ENCODE results near the gene MEX3A. TPM values are rescaled to one million over a fixed set of nuclear protein-coding genes. Genes with fewer than 3 reads are reported as not detected.

Gene MEX3A, protein sequence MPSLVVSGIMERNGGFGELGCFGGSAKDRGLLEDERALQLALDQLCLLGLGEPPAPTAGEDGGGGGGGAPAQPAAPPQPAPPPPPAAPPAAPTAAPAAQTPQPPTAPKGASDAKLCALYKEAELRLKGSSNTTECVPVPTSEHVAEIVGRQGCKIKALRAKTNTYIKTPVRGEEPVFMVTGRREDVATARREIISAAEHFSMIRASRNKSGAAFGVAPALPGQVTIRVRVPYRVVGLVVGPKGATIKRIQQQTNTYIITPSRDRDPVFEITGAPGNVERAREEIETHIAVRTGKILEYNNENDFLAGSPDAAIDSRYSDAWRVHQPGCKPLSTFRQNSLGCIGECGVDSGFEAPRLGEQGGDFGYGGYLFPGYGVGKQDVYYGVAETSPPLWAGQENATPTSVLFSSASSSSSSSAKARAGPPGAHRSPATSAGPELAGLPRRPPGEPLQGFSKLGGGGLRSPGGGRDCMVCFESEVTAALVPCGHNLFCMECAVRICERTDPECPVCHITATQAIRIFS
- total RNA-seq (1 to 10 TPM; 2.4 to 3.0 TPM), polyA plus RNA-seq (ENCODE audit: insufficient read depth, low read depth, low replicate concordance) (0.87 TPM)
- long read RNA-seq, donor 1, full-length matches to known transcripts = 23 of 23 reads
- long read RNA-seq, donor 1, partial matches to known transcripts = 0 of 23 reads
- long read RNA-seq, donor 1, other reads (novel, unspliced or antisense) = 0 of 23 reads
- long read RNA-seq, donor 2, full-length matches to known transcripts = 15 of 15 reads
- long read RNA-seq, donor 2, partial matches to known transcripts = 0 of 15 reads
- long read RNA-seq, donor 2, other reads (novel, unspliced or antisense) = 0 of 15 reads

DNA sequence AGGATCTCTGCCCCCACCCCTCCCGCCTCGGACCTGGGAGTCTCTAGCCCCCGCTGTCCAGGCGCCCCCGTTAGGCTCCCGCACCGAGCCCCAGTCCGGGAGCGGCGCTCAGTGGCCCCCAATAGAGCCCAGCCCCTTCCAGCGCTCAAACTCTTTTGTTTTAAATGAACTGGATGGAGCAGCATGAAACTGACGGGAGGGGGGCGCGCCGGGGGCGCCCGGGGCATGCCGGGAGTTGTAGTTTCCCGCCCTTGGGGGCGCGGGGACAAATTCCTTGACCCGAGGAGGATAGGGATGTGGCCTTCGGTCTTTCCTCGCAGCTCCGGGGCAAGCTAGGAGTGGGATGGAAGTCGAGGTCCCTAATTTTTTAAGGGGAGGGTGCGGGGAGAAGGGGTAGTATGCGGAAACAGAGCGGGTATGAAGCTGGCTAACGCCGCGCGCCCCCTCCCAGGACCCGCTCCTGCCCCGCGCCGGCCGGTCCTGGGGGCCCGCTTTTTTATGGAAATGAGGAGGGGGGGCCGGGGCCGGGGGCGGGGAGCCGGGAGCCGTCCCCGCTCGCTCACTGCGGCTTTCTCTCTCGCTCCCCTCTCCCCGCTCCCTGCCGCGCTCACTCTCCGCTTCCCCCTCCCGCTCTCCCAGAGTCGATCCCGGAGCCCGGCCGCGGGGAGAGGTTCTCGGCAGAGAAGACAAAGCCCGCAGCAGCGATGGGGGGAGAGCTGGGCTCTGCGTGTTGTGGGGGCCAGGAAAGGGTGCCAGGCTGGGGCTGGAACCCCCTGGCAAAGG, at the start of gene MEX3A:
MEX3A (minus strand) TSS at position 157 of the 783 bp plus-strand sequence. CDS start 467 bp downstream, outside the sequence.
- Histone ChIP-seq H3K36me3 (ENCODE audit: low read depth, missing control alignments) (no peaks in the 10 kb centered on the region), H3K27me3 (no peaks in the 10 kb centered on the region), H3K4me1 (peaks cover 24% of the 10 kb centered on the region), H3K27ac (peak within 1 kb of the TSS; percentile 55 to 60), H3K9me3 (no peaks in the 10 kb centered on the region), H3K4me3 (peak within 1 kb of the TSS; percentile 64 to 84)
- DNase-seq = peak; percentile 84
- TF ChIP-seq, protein P1, sequence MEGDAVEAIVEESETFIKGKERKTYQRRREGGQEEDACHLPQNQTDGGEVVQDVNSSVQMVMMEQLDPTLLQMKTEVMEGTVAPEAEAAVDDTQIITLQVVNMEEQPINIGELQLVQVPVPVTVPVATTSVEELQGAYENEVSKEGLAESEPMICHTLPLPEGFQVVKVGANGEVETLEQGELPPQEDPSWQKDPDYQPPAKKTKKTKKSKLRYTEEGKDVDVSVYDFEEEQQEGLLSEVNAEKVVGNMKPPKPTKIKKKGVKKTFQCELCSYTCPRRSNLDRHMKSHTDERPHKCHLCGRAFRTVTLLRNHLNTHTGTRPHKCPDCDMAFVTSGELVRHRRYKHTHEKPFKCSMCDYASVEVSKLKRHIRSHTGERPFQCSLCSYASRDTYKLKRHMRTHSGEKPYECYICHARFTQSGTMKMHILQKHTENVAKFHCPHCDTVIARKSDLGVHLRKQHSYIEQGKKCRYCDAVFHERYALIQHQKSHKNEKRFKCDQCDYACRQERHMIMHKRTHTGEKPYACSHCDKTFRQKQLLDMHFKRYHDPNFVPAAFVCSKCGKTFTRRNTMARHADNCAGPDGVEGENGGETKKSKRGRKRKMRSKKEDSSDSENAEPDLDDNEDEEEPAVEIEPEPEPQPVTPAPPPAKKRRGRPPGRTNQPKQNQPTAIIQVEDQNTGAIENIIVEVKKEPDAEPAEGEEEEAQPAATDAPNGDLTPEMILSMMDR (IDR thresholded peaks at IDR 0.05) = no peak
- no peak for TF ChIP-seq POLR2A (IDR thresholded peaks at IDR 0.05)
- WGBS, 2 donors = 0% methylated on average over 16 to 62 of the region's 62 CpGs
- intact Hi-C loops (cut with DNase I; ENCODE audit: low total_unique reads) = no loop called here

DNA sequence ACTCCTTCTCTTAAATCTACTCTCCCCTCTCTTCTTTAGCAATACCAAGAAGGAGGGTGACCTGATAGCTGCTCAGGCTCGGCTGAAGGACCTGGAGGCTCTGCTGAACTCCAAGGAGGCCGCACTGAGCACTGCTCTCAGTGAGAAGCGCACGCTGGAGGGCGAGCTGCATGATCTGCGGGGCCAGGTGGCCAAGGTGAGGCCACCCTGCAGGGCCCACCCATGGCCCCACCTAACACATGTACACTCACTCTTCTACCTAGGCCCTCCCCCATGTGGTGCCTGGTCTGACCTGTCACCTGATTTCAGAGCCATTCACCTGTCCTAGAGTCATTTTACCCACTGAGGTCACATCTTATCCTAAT, 48.3 kb upstream of the MEX3A start:
- no peak overlapping the region for H3K4me3 ChIP-seq
- H3K9me3 ChIP-seq = no peaks in the 10 kb centered on the region
- no peak for DNase-seq
- peaks cover 51% of the 10 kb centered on the region for H3K4me1 ChIP-seq
- H3K36me3 ChIP-seq (ENCODE audit: low read depth, missing control alignments) = no peaks in the 10 kb centered on the region
- no peaks in the 10 kb centered on the region for H3K27me3 ChIP-seq
- 80 to 84% methylated on average over 1 to 6 of the region's 6 CpGs for WGBS, 2 donors
- intact Hi-C loops (cut with DNase I; ENCODE audit: low total_unique reads) = no loop called here
- H3K27ac ChIP-seq = peak overlapping the region; percentile 91 to 98
- no peak for TF ChIP-seq POLR2A (IDR thresholded peaks at IDR 0.05)
- TF ChIP-seq, protein P1 (IDR thresholded peaks at IDR 0.05) = no peak

DNA sequence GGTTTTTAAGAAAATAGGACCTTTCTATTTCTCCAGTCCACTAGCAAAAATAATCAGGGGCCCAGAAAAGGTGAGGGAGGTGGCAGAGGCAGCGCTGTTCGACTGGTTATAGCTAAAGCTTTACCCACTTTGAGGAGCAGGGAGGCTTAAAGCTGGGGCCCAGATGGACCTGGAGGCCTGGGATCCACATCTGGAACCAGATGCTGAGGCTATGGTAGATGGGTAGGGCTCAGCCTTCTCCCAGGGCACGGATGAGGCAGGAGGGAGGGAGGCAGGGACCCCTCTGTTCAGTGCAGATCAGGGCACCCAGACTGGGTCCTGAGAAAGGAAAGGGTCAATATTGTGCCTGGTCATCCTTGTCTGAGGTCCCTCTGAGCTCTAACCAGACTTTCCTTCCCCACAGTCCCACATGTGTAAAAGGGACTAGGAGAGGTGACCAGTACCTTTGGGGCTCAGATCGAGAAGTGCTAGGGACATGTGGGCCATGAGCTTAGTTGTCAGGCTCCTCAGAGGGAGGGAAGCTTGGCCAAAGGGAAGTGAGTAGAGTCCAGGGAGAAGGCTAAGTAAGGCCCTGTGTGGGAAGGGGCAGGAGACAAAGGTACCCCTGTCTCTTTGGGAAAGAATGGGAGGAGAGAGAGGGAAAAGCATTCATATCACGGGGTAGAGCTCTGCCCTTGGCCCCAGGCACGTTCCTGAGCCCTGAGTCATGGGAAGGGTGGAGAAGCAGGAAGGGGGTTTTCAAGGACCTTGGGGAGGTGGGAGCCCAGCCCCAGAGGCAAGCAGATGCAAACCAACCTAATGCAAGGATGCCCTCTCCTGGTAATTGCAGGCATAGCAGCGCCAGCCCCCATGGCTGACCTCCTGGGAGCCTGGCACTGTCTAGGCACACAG, 47.7 kb upstream of the MEX3A start:
- TF ChIP-seq POLR2A (IDR thresholded peaks at IDR 0.05) = no peak
- TF ChIP-seq, protein P1 (IDR thresholded peaks at IDR 0.05) = peak; percentile 94 to 96 (median 95)
- Histone ChIP-seq H3K4me3 (no peak overlapping the region), H3K9me3 (no peaks in the 10 kb centered on the region), H3K4me1 (peaks cover 57% of the 10 kb centered on the region), H3K27me3 (no peaks in the 10 kb centered on the region), H3K27ac (peak overlapping the region; percentile 91 to 98), H3K36me3 (ENCODE audit: low read depth, missing control alignments) (no peaks in the 10 kb centered on the region)
- peak; percentile 90 for DNase-seq
- intact Hi-C loops (cut with DNase I; ENCODE audit: low total_unique reads) = no loop called here
- WGBS, 2 donors = 39 to 40% methylated on average over 6 to 7 of the region's 7 CpGs

Data from testis (tissue), 5 donors.